ENCODE data around the gene ALDH9A1.
"Not testable (repeated sequence)": the region's sequence is repeated elsewhere in the genome, so short reads cannot be mapped to it uniquely, and the experiment has no call there.

Gene ALDH9A1

DNA sequence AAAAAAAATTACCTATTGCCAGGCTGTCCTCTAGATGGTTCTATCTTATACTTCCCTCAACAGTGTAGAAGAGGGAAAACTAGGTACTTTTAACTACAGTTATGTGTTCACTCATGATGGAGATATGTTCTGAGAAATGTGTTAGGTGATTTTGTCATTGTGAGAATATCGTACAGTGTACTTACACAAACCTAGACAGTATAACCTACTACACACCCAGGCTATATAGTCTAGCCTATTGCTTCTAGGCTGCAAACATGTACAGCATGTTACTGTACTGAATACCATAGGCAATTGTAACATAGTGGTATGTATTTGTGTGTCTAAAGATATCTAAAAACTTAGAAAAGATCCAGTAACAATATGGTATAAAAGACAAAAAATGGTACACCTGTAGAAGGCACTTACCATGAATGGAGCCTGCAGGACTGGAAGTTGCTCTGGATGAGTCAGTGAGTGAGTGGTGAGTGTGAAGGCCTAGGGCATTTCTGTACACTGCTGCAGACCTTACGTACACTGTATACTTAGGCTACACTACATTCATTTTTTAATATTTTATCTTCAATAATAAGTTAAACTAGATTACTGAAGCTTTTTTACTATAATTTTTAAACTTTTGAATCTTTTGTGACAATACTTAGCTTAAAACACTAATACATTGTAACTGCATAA, 54.2 kb downstream of the ALDH9A1 start:
- no peak for DNase-seq

GRCh38 chr1:165641231-165641987, 57.0 kb downstream of the ALDH9A1 start:
- no peak for DNase-seq

- no peak for DNase-seq
Measured at GRCh38 chr1:165639821-165640623, 58.3 kb downstream of the ALDH9A1 start.

DNA sequence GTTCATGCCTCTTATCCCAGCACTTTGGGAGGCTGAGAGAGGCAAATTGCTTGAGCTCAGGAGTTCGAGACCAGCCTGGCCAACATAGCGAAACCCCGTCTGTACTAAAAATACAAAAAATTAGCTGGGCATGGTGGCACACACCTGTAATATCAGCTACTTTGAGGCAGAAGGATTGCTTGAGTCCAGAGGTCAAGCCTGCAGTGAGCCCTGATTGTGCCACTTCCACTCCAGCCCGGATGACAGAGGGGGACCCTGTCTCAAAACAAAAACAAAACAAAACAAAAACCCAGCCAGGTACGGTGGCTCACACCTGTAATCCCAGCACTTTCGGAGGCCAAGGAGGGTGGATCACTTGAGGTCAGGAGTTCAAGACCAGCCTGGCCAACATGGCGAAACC, 60.2 kb downstream of the ALDH9A1 start:
- not testable (repeated sequence) for DNase-seq

GRCh38 chr1:165637427-165637826, 60.9 kb downstream of the ALDH9A1 start:
- no peak for DNase-seq

- no peak for DNase-seq
Measured at GRCh38 chr1:165635823-165636222, 62.5 kb downstream of the ALDH9A1 start.

GRCh38 chr1:165635329-165635728, 63.0 kb downstream of the ALDH9A1 start:
- no peak for DNase-seq

DNA sequence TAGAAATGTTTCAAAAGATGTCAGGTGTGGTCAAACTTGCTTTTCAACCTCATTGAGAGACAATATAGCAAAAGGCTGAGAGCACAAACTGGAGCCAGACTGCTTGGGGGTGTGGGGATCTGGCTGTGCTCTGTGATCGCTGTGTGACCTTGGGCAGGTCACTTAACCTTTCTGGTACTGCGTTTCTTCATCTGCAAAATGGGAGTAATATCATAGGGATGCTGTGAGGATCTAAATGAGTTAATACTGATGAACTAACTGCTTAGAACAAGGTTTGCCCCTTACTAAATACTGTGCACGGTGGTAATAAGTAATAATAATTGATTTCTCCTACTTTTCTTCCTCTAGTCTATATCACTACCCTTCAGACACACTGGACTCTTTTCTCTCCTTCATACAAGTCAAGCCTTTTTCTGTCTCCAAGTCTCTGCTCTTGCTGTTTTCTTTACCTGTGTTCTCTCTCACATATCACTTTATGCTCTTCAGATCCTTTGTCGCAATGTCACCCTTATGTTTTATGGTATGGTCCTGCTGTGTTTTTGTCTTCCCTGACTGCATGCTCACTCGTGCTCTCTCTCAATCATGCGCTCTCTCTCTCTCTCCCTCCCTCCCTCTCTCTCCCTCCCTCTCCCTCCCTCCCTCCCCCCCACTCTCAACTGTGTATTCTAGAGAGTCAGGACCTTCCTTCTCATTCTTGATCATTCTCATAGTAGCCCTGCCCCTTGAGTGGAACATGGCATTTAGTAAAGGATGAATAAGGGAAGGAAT, 64.0 kb downstream of the ALDH9A1 start:
- no peak for DNase-seq

DNA sequence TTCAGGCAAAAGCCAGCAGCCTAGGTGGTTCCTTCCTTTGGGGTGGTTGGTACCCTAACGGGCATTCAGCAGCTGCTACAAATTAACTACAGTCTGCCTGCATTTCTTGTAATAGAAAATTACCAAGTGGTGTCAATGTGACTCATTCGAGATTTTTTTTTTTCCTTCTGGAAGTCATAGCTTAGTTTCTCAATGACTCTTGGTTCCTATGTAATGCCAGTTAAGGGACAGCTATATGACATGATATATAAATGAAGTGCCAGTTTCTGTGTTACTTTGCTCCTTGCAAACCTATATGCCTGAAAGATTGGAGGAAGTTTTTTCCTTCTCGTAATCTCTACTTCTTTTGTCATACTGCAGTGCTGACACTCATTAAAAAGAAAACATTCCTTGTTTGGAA, 64.7 kb downstream of the ALDH9A1 start:
- DNase-seq: no peak

DNA sequence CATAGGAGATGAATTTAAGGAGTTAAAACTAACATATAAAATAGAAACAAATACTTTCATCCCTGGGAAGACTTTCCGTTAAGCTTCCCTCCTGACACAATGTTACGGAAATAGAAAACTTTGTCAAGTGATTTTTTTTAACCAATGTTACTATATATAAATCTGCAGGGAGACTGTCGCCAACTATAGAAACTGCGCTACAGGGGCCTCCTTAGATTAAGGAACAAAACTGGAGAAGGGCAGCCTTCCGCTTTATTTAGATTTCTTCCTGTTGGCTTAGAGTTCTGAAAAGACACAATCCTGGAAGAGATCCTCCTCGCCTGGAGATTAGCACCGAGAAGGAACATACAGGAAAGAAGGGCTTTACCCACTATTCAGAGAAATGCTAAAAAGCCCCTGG, 65.9 kb downstream of the ALDH9A1 start:
- DNase-seq: no peak

DNA sequence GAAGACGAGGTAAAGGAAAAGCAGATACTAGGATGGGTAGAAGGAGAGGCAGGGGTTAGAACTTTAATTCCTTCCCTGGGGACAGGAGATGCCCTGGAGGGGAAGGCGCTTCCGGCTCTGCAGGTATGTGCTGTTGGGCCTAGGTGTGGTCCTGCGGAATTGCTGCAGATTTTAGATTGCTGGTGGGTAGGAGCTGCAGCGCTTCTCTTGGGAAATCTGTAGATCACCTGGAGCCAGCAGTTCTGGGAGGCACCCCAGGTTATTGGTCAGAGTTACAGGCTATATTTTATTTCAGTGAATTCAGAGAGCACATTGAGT, 66.3 kb downstream of the ALDH9A1 start:
- no peak for DNase-seq

DNA sequence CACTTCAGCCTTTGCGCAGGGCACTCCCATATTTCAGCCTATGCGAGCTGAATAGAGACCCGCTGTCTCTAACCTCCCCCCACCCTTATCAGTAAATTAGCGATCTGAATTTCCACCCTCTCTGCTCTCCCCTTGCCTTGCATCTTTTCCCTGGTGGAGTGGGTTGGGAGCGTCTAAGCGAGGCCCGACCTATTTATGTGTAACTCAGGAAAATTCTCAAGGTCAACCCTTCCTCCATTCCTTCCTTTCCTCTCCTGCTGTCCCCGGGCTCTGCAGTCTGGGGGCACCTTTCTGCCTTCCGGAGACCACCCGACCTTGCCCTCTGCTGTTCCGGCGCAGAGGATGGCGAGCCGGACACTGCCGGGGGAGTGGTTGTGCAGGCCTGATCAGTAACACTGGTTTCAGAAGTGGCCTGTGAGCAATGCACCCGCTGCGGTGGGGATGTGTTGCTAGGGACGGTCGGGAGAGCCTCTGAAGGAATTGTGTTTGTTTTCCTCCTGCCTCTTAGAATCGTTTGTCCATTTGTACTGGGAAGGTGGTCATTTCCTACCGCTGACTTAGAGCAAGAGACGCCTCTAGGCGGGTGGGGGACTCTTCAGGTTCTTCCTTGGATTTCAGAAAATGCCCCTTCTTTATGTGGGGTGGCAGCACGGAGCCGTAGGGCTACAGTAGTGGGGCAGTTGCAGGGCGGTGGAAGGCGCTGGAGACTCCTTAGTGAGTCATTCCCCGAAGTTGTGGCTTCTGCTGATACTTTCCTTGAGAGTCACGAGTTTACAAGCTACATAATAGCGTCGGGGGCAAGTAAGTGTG, 66.8 kb downstream of the ALDH9A1 start:
- peak; percentile 20 for DNase-seq

DNA sequence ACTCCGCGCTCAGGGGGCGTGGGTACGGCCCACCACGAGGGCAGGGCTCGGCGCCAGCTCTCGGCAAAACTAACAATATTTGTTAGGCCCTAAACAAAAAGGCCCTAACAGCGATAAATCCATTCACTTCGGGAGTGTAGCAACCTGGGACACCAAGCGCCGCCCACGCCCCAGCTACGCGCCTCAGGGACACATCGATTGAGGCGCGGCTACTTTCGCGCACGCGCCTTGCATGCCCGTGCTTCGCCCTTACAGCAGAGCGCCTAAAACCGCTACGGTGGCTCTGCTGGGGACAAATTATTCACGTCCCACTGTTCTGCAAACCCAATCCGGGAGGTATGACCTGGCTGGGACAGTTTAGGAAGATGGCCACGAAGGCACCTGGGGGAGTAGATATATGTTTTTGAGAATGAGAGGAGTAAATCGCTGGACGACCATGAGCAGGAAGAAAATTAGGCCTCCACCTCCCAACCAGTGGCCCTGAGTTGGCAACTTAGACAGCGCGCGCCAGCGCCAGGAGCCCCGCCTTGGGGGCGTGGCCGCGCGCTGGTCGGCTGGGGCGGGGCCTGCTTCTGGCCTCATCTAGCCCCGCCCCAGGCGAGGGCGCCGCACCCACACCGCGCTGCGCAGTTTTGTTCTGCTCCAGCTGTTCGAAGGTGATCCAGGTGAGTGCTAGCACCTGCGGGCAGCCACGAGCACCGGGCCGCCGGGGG, 67.6 kb downstream of the ALDH9A1 start, which contains the start of gene MGST3:
Gene MGST3, plus strand, starts transcription at position 606 of the 713 bp plus-strand sequence. CDS start 18,614 bp downstream, outside the sequence.
- DNase-seq: peak; percentile 89

GRCh38 chr1:165629848-165630628, 68.3 kb downstream of the ALDH9A1 start:
- DNase-seq: no peak

GRCh38 chr1:165629151-165629550, 69.2 kb downstream of the ALDH9A1 start:
- DNase-seq: no peak

DNA sequence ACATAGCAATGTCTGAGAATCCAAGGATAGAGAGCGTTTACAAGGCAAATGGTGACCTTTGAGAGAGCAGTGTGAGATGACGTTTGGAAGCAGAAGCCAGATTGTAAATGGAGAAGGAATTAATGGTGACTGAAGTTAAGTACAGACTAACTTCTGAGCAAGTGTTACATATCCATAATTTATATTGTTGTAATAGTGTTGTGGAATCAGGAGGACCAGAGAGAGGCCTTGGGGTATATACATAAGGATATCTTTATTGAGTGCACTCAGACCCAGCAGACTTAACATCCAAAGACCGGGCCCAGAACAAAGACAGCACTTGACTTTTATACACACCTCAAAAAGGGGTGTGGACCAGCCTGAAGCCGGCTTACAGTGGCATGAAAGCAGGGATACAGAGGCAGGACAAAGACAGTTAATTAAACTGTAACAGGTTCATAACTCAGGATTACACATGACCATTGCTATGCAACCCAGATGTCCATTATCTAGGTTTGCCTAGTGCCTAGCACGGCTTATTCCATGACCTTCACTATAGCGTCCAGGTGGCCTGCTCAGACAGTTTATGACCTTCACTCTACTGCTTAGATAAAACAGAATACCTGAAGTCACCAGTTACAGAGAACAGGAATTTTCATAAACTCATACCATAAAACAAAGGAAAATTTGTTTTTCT, 70.1 kb downstream of the ALDH9A1 start:
- DNase-seq: no peak

DNA sequence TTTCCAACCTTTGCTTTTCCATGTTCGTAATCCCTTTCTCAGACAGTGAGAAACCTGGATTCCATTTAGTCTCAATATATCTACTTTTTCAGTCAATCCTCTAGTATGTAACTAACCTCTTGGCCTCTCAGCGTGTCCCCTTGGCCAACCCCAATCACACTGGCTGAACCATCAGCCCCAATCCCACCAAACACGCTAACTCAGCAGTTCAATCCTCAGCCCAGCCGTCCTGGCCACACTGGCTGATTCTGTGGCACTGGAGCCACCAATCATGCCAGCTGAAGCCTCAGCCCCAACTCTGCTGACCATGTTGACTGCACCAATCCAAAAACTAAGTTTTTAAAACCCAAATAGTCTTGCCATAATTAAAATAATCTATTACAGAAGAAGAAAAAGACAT, 73.9 kb downstream of the ALDH9A1 start:
- DNase-seq: no peak

GRCh38 chr1:165623624-165624023, 74.7 kb downstream of the ALDH9A1 start:
- DNase-seq: no peak

- no peak for DNase-seq
Measured at GRCh38 chr1:165619647-165620151, 78.7 kb downstream of the ALDH9A1 start.
